Measurements from ENCODE around the gene SETD1B.

Gene SETD1B

GRCh38 chr12:121802485-121802842, 1.3 kb upstream of the SETD1B start:
- peaks cover 79% of the 10 kb centered on the region for H3K79me2 ChIP-seq (ENCODE audit: control insufficient read depth, low read length)
- peaks cover 55% of the 10 kb centered on the region for H3K4me1 ChIP-seq (ENCODE audit: control insufficient read depth, low read length)
- H3F3A ChIP-seq (ENCODE audit: control insufficient read depth, insufficient read depth): peaks cover 26% of the 10 kb centered on the region

DNA sequence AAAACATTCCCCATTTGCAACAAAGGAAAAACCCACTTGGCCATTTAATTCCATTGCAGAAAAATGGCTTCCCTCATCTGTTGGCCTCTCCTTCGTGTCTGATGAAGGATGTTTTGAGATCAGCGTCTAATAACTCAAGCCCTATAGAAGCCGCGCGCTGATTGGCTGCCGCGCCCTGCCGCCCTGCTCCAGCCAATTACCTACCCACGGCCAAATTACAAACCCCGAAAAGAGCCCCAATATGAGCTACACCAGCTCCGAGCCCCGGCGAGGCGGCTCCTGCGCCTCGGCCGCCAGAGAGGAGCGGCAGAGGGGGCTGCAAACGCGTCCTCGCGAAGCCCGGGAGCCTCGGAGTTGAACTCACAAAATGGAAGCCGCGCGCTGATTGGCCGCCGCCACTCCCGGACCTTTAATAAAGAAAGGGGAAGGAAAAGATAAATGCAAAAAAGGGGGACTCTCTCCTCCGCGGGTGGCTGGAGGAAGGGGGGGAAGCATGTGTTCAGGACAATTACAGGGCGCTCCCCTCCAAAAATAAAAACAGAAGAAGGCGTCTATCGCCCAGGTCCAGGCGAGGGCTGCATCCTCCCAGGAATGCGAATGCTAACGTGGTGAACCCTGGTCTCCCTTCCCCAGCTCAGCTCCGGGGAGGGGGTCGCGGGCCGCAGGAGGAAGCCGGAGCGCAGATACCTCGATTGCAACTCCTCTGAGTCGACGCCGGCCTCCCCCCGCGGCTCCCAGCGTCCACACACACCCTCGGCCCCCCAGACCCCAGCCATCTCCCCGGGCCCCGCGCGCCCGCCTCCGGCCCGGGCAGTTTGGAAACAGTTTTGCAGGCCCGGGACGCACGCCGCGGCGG, 738 bp upstream of the SETD1B start:
- H3K9me3 ChIP-seq (ENCODE audit: control insufficient read depth, insufficient read depth, low read length): no peaks in the 10 kb centered on the region
- TF ChIP-seq, protein P1, sequence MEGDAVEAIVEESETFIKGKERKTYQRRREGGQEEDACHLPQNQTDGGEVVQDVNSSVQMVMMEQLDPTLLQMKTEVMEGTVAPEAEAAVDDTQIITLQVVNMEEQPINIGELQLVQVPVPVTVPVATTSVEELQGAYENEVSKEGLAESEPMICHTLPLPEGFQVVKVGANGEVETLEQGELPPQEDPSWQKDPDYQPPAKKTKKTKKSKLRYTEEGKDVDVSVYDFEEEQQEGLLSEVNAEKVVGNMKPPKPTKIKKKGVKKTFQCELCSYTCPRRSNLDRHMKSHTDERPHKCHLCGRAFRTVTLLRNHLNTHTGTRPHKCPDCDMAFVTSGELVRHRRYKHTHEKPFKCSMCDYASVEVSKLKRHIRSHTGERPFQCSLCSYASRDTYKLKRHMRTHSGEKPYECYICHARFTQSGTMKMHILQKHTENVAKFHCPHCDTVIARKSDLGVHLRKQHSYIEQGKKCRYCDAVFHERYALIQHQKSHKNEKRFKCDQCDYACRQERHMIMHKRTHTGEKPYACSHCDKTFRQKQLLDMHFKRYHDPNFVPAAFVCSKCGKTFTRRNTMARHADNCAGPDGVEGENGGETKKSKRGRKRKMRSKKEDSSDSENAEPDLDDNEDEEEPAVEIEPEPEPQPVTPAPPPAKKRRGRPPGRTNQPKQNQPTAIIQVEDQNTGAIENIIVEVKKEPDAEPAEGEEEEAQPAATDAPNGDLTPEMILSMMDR (IDR thresholded peaks at IDR 0.05; ENCODE audit: low read depth, low read length, poor library complexity, severe bottlenecking): no peak
- no peak for TF ChIP-seq EZH2phosphoT487 (IDR thresholded peaks at IDR 0.05; ENCODE audit: borderline replicate concordance, low read length)
- peak overlapping the region; percentile 99 for H3K27ac ChIP-seq (ENCODE audit: low read depth, low read length)
- H3K27me3 ChIP-seq (ENCODE audit: control insufficient read depth, low read length): no peaks in the 10 kb centered on the region; the same call in 1 of the 2 replicates
- peaks cover 79% of the 10 kb centered on the region for H3K79me2 ChIP-seq (ENCODE audit: control insufficient read depth, low read length)
- H3K9me2 ChIP-seq (replicated peaks; ENCODE audit: control insufficient read depth, low read length): no peaks in the 10 kb centered on the region
- peak overlapping the region; percentile 86 for H3K4me3 ChIP-seq (ENCODE audit: low read length)
- H3F3A ChIP-seq (ENCODE audit: control insufficient read depth, insufficient read depth): peaks cover 27% of the 10 kb centered on the region
- H3K4me2 ChIP-seq (ENCODE audit: low read length): peak overlapping the region; percentile 95
- H3K36me3 ChIP-seq (ENCODE audit: control insufficient read depth, low read length): peaks cover 70% of the 10 kb centered on the region
- peaks cover 59% of the 10 kb centered on the region for H3K4me1 ChIP-seq (ENCODE audit: control insufficient read depth, low read length)
- peaks cover 13% of the 10 kb centered on the region for H4K20me1 ChIP-seq (ENCODE audit: control insufficient read depth, insufficient read depth, low read depth, low read length)

More at GRCh38 chr12:121802485-121802842, 1.3 kb upstream of the SETD1B start:
- no peak for TF ChIP-seq EZH2phosphoT487 (IDR thresholded peaks at IDR 0.05; ENCODE audit: borderline replicate concordance, low read length)
- H3K9me3 ChIP-seq (ENCODE audit: control insufficient read depth, insufficient read depth, low read length): no peaks in the 10 kb centered on the region
- peak overlapping the region; percentile 86 for H3K4me3 ChIP-seq (ENCODE audit: low read length)
- H4K20me1 ChIP-seq (ENCODE audit: control insufficient read depth, insufficient read depth, low read depth, low read length): peaks cover 13% of the 10 kb centered on the region
- H3K4me2 ChIP-seq (ENCODE audit: low read length): peak overlapping the region; percentile 95
- H3K36me3 ChIP-seq (ENCODE audit: control insufficient read depth, low read length): peaks cover 68% of the 10 kb centered on the region
- no peaks in the 10 kb centered on the region; the same call in 1 of the 2 replicates for H3K27me3 ChIP-seq (ENCODE audit: control insufficient read depth, low read length)
- peak overlapping the region; percentile 99 for H3K27ac ChIP-seq (ENCODE audit: low read depth, low read length)
- H3K9me2 ChIP-seq (replicated peaks; ENCODE audit: control insufficient read depth, low read length): no peaks in the 10 kb centered on the region

GRCh38 chr12:121804417-121805111, 755 bp downstream of the SETD1B start:
- peaks cover 75% of the 10 kb centered on the region for H3K79me2 ChIP-seq (ENCODE audit: control insufficient read depth, low read length)
- peak overlapping the region; percentile 90 for H3K4me3 ChIP-seq (ENCODE audit: low read length)
- no peaks in the 10 kb centered on the region for H3K9me2 ChIP-seq (replicated peaks; ENCODE audit: control insufficient read depth, low read length)
- no peaks in the 10 kb centered on the region for H3K9me3 ChIP-seq (ENCODE audit: control insufficient read depth, insufficient read depth, low read length)
- TF ChIP-seq, protein P1 (IDR thresholded peaks at IDR 0.05; ENCODE audit: low read depth, low read length, poor library complexity, severe bottlenecking): no peak
- TF ChIP-seq EZH2phosphoT487 (IDR thresholded peaks at IDR 0.05; ENCODE audit: borderline replicate concordance, low read length): no peak
- H3K4me1 ChIP-seq (ENCODE audit: control insufficient read depth, low read length): peaks cover 47% of the 10 kb centered on the region
- H4K20me1 ChIP-seq (ENCODE audit: control insufficient read depth, insufficient read depth, low read depth, low read length): peaks cover 13% of the 10 kb centered on the region
- H3K4me2 ChIP-seq (ENCODE audit: low read length): peak overlapping the region; percentile 99
- H3K36me3 ChIP-seq (ENCODE audit: control insufficient read depth, low read length): peaks cover 70% of the 10 kb centered on the region
- no peaks in the 10 kb centered on the region; the same call in 1 of the 2 replicates for H3K27me3 ChIP-seq (ENCODE audit: control insufficient read depth, low read length)
- H3F3A ChIP-seq (ENCODE audit: control insufficient read depth, insufficient read depth): peaks cover 23% of the 10 kb centered on the region
- H3K27ac ChIP-seq (ENCODE audit: low read depth, low read length): peak overlapping the region; percentile 63

Measured in DOHH2 (cell line).